MCF 10A (cell line): ENCODE results near the gene TMEM185B. TPM values are rescaled to one million over a fixed set of nuclear protein-coding genes. Genes with fewer than 3 reads are reported as not detected.

ENCODE experiments used
- BruUV-seq: library from RNA; stranded (reverse); fragments of 400-500 nt; replicated peaks from 2 replicates; lab custom pipeline; 2021; lab: Mats Ljungman, UMichigan
- CTCF ChIA-PET: fragments of 300-600 bp; sonication (Branson Sonifier 250); formaldehyde crosslinking; extraction: SDS; loops from one replicate; lab custom pipeline; 2021; ENCODE audit warnings: antibody characterized with exemption, inconsistent platforms; lab: Yijun Ruan, JAX
- POLR2A ChIA-PET: fragments of 300-600, 350-650 bp; sonication (Branson Sonifier 250); formaldehyde crosslinking; extraction: SDS; loops from one replicate; lab custom pipeline; 2020; ENCODE audit warnings: antibody characterized with exemption, inconsistent platforms; lab: Yijun Ruan, JAX
- DNase-seq: peaks from one replicate; pipeline ENCODE4 v3.0.0-alpha.2; 2018; ENCODE audit not compliant: unreplicated experiment
- H3K27ac Mint-ChIP-seq: one replicate; pipeline ENCODE4 v1.8.0; 2022; ENCODE audit warnings: mild to moderate bottlenecking, low read depth, mixed read lengths; ENCODE audit not compliant: unreplicated experiment
- H3K27me3 Mint-ChIP-seq: one replicate; pipeline ENCODE4 v1.8.0; 2022; ENCODE audit warnings: mixed read lengths; ENCODE audit not compliant: insufficient read depth, unreplicated experiment
- H3K36me3 Mint-ChIP-seq: one replicate; pipeline ENCODE4 v1.8.0; 2022; ENCODE audit warnings: mild to moderate bottlenecking, moderate library complexity, mixed read lengths; ENCODE audit not compliant: insufficient read depth, unreplicated experiment
- H3K4me1 Mint-ChIP-seq: one replicate; pipeline ENCODE4 v1.8.0; 2022; ENCODE audit warnings: mixed read lengths; ENCODE audit not compliant: insufficient read depth, unreplicated experiment
- H3K4me3 Mint-ChIP-seq: one replicate; pipeline ENCODE4 v1.8.0; 2022; ENCODE audit warnings: mild to moderate bottlenecking, moderate library complexity, mixed read lengths; ENCODE audit not compliant: unreplicated experiment
- H3K9me3 Mint-ChIP-seq: one replicate; pipeline ENCODE4 v1.8.0; 2022; ENCODE audit warnings: mixed read lengths; ENCODE audit not compliant: unreplicated experiment
- CTCF ChIP-seq: fragments of 200-600 bp; IDR thresholded peaks from one replicate; pipeline ENCODE4 v1.8.0; 2022; ENCODE audit warnings: antibody characterized with exemption, mild to moderate bottlenecking; ENCODE audit not compliant: unreplicated experiment
- intact Hi-C: fragments of 100-400 bp; cut with micrococcal nuclease; formaldehyde crosslinking; loops from 2 replicates; pipeline ENCODE4 v1.14.1; 2022
- total RNA-seq: library from RNA; stranded (reverse); gene quantifications from 2 replicates; pipeline ENCODE4 v1.2.3, GENCODE V29; 2022

TMEM185B gene
- total RNA-seq, 1 experiment from 2014 or later = 40.9 TPM

- no TSS peak for BruUV-seq
- ChIA-PET POLR2A (interaction anchor here (0.6 kb wide), 1 partner anchor 50 kb away, joined by 3 read pairs; no protein-coding TSS in a partner anchor), CTCF (interaction anchor here (0.7 to 1.5 kb wide), 3 partner anchors 10 to 65 kb away, joined by 3 to 8 read pairs (median 4); no protein-coding TSS in a partner anchor)
- Mint-ChIP-seq H3K27ac (no peak overlapping the region), H3K27me3 (peaks cover 30% of the 10 kb centered on the region), H3K4me3 (no peak overlapping the region), H3K4me1 (peaks cover 12% of the 10 kb centered on the region), H3K9me3 (no peaks in the 10 kb centered on the region), H3K36me3 (no peaks in the 10 kb centered on the region)
- TF ChIP-seq CTCF = no peak
- intact Hi-C loops = no loop called here
- DNase-seq = no peak
These were observed 24.7 kb upstream of the TMEM185B start for GRCh38 chr2:120247851-120248250.

- intact Hi-C loops = no loop called here
- CTCF ChIA-PET = interaction anchor here (0.9 to 1.5 kb wide), 4 partner anchors 11 to 494 kb away, joined by 3 to 8 read pairs (median 4); no protein-coding TSS in a partner anchor
- no peak for TF ChIP-seq CTCF
- Mint-ChIP-seq H3K27ac (no peak overlapping the region), H3K4me1 (peaks cover 5% of the 10 kb centered on the region), H3K36me3 (no peaks in the 10 kb centered on the region), H3K4me3 (no peak overlapping the region), H3K27me3 (peaks cover 30% of the 10 kb centered on the region), H3K9me3 (no peaks in the 10 kb centered on the region)
- no TSS peak for BruUV-seq
- no peak for DNase-seq
- POLR2A ChIA-PET = no interaction called here
These were observed 23.5 kb upstream of the TMEM185B start for GRCh38 chr2:120246546-120247300.

- Mint-ChIP-seq H3K4me3 (no peak overlapping the region), H3K36me3 (no peaks in the 10 kb centered on the region), H3K27me3 (peaks cover 30% of the 10 kb centered on the region), H3K27ac (no peak overlapping the region), H3K9me3 (no peaks in the 10 kb centered on the region), H3K4me1 (peaks cover 5% of the 10 kb centered on the region)
- BruUV-seq = no TSS peak
- no peak for DNase-seq
- POLR2A ChIA-PET = interaction anchor here (0.6 kb wide), 2 partner anchors 22 to 567 kb away, joined by 3 read pairs; partner anchors contain the start of genes TMEM177 and TMEM185B
- CTCF ChIA-PET = interaction anchor here (0.7 to 1.9 kb wide), 2 partner anchors 67 to 191 kb away, joined by 3 to 6 read pairs; no protein-coding TSS in a partner anchor
- intact Hi-C loops = no loop called here
- no peak for TF ChIP-seq CTCF
These were observed 22.5 kb upstream of the TMEM185B start for GRCh38 chr2:120245520-120246332.
